SH-SY5Y (cell line): ENCODE measurements around the gene GAPVD1.

Experiments used
- GATA2 ChIP-seq: IDR thresholded peaks from 2 replicates; pipeline ENCODE4 v1.6.1; 2011; ENCODE audit warnings: mild to moderate bottlenecking, low read depth, low read length
- GATA3 ChIP-seq: IDR thresholded peaks from 2 replicates; pipeline ENCODE4 v1.6.1; 2011; ENCODE audit warnings: low read depth, mild to moderate bottlenecking, low read length, moderate library complexity

DNA sequence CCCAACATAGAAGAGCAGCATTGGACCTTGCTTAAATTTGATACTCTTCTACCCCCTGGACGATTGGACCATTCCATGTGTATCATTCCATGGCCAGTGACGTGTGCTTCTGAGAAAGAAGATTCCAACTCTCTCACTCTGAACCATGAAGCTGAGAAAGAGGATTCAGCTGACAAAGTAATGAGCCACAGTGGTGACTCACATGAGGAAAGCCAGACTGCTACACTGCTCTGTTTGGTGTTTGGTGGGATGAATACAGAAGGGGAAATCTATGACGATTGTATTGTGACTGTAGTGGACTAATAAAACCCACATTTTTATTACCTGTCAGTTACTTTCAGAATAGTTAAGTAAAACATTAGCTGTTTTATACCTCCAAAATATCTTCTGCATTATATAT, 27.9 kb upstream of the GAPVD1 start:
- TF ChIP-seq GATA3 = no peak
- TF ChIP-seq GATA2 = no peak
